Daoy (cell line): ENCODE measurements around the gene TSC22D4. TPM values are rescaled to one million over a fixed set of nuclear protein-coding genes. Genes with fewer than 3 reads are reported as not detected.
A peak's percentile ranks its signal among the peaks of the same experiment; 100 is the strongest.
"Not testable (repeated sequence)": the region's sequence is repeated elsewhere in the genome, so short reads cannot be mapped to it uniquely, and the experiment has no call there.

Source experiments
- DNase-seq: peaks from one replicate; pipeline ENCODE4 v3.0.0-alpha.2; 2015; ENCODE audit warnings: low read depth
- total RNA-seq: library from RNA; depleted of rRNA; stranded (reverse); fragments of >200 nt; shearing (Covaris generic); gene quantifications from 2 replicates; pipeline ENCODE4 v1.2.3, GENCODE V29; 2014

The TSC22D4 gene
- total RNA-seq, 1 experiment from 2014 or later = 36.6 TPM

GRCh38 chr7:100444311-100445278, 34.4 kb downstream of the TSC22D4 start:
- peak; percentile 90 for DNase-seq

- DNase-seq = no peak
Measured at GRCh38 chr7:100443096-100443840, 35.7 kb downstream of the TSC22D4 start.

- DNase-seq = no peak
Measured at GRCh38 chr7:100441641-100442535, 37.1 kb downstream of the TSC22D4 start.

- not testable (repeated sequence) for DNase-seq
Measured at GRCh38 chr7:100439244-100439643, 39.8 kb downstream of the TSC22D4 start.

- DNase-seq = not testable (repeated sequence)
Measured at GRCh38 chr7:100438731-100439130, 40.3 kb downstream of the TSC22D4 start.

- DNase-seq = no peak
Measured at GRCh38 chr7:100438172-100438571, 40.8 kb downstream of the TSC22D4 start.

GRCh38 chr7:100437150-100438100, 41.6 kb downstream of the TSC22D4 start:
- no peak for DNase-seq

GRCh38 chr7:100435401-100436304, 43.4 kb downstream of the TSC22D4 start:
- peak; percentile 70 for DNase-seq

GRCh38 chr7:100434297-100435144, 44.5 kb downstream of the TSC22D4 start:
- no peak for DNase-seq

- DNase-seq = no peak
Measured at GRCh38 chr7:100433592-100434296, 45.3 kb downstream of the TSC22D4 start.

GRCh38 chr7:100433276-100433591, 45.8 kb downstream of the TSC22D4 start:
- DNase-seq = no peak

- DNase-seq = no peak
Measured at GRCh38 chr7:100432621-100433275, 46.3 kb downstream of the TSC22D4 start.

GRCh38 chr7:100432053-100432452, 47.0 kb downstream of the TSC22D4 start:
- no peak for DNase-seq

GRCh38 chr7:100431286-100431735, 47.7 kb downstream of the TSC22D4 start:
- no peak for DNase-seq

GRCh38 chr7:100430493-100431285, 48.3 kb downstream of the TSC22D4 start:
- DNase-seq = no peak
